Trophoblast cell (in vitro differentiated cells and primary cell): ENCODE results near the gene ZNF48. TPM values are rescaled to one million over a fixed set of nuclear protein-coding genes. Genes with fewer than 3 reads are reported as not detected.

ENCODE experiments used
- DNase-seq, 2 donors: peaks; one replicate each; pipeline ENCODE4 v3.0.0-alpha.2; 2016
- H2AFZ ChIP-seq: 2 replicates; pipeline ENCODE4 v1.6.1; 2013; ENCODE audit warnings: low read length, moderate library complexity, mild to moderate bottlenecking; ENCODE audit not compliant: insufficient read depth, poor library complexity
- H2AK5ac ChIP-seq: 2 replicates; pipeline ENCODE4 v1.6.1; 2013; ENCODE audit warnings: mild to moderate bottlenecking, low read length
- H2BK120ac ChIP-seq: 2 replicates; pipeline ENCODE4 v1.6.1; 2013; ENCODE audit warnings: low read length, mild to moderate bottlenecking, moderate library complexity; ENCODE audit not compliant: insufficient read depth, poor library complexity
- H2BK12ac ChIP-seq: 2 replicates; pipeline ENCODE4 v1.6.1; 2013; ENCODE audit warnings: mild to moderate bottlenecking, low read length, moderate library complexity
- H2BK5ac ChIP-seq: 2 replicates; pipeline ENCODE4 v1.6.1; 2013; ENCODE audit warnings: low read length, low read depth, moderate library complexity, mild to moderate bottlenecking; ENCODE audit not compliant: poor library complexity
- H3K14ac ChIP-seq: 2 replicates; pipeline ENCODE4 v1.6.1; 2013; ENCODE audit warnings: mild to moderate bottlenecking, low read length
- H3K18ac ChIP-seq: 2 replicates; pipeline ENCODE4 v1.6.1; 2013; ENCODE audit warnings: mild to moderate bottlenecking, low read length
- H3K23ac ChIP-seq: 2 replicates; pipeline ENCODE4 v1.6.1; 2013; ENCODE audit warnings: low read length
- H3K27ac ChIP-seq: 2 replicates; pipeline ENCODE4 v1.5.1; 2013; ENCODE audit warnings: low read depth, mild to moderate bottlenecking, inconsistent platforms, low read length, moderate library complexity
- H3K27me3 ChIP-seq: 2 replicates; pipeline ENCODE4 v1.6.1; 2013; ENCODE audit warnings: inconsistent platforms, mild to moderate bottlenecking, low read length, moderate library complexity; ENCODE audit not compliant: insufficient read depth
- H3K36me3 ChIP-seq, 2 experiments: 1 replicate in 1 of 2; 2 replicates in 1 of 2; pipeline ENCODE4 v1.6.1; 2013; ENCODE audit warnings: low read length in 2 of 2, mild to moderate bottlenecking in 2 of 2, moderate library complexity in 1 of 2; ENCODE audit not compliant: insufficient read depth in 2 of 2, control insufficient read depth in 1 of 2
- H3K4ac ChIP-seq: 2 replicates; pipeline ENCODE4 v1.6.1; 2013; ENCODE audit warnings: low read depth, mild to moderate bottlenecking, low read length, moderate library complexity
- H3K4me1 ChIP-seq, 2 experiments: 1 replicate in 1 of 2; 2 replicates in 1 of 2; pipeline ENCODE4 v1.6.1; 2013; ENCODE audit warnings: low read length in 2 of 2, mild to moderate bottlenecking in 2 of 2, moderate library complexity in 1 of 2; ENCODE audit not compliant: insufficient read depth in 2 of 2, control insufficient read depth in 1 of 2
- H3K4me2 ChIP-seq: 2 replicates; pipeline ENCODE4 v1.6.1; 2013; ENCODE audit warnings: inconsistent platforms, mild to moderate bottlenecking, low read length, moderate library complexity
- H3K4me3 ChIP-seq: 2 replicates; pipeline ENCODE4 v1.5.1; 2013; ENCODE audit warnings: mild to moderate bottlenecking, low read depth, low read length, inconsistent platforms
- H3K79me1 ChIP-seq: one replicate; pipeline ENCODE4 v1.6.1; 2013; ENCODE audit warnings: low read length
- H3K79me2 ChIP-seq: 2 replicates; pipeline ENCODE4 v1.6.1; 2013; ENCODE audit warnings: low read length, mild to moderate bottlenecking; ENCODE audit not compliant: control insufficient read depth, insufficient read depth, poor library complexity
- H3K9ac ChIP-seq: 2 replicates; pipeline ENCODE4 v1.6.1; 2013; ENCODE audit warnings: mild to moderate bottlenecking, low read length
- H3K9me3 ChIP-seq: 2 replicates; pipeline ENCODE4 v1.6.1; 2013; ENCODE audit warnings: low read depth, mild to moderate bottlenecking, control low read depth, inconsistent platforms, low read length; ENCODE audit not compliant: insufficient read depth
- H4K12ac ChIP-seq: 2 replicates; pipeline ENCODE4 v1.6.1; 2013; ENCODE audit warnings: low read depth, mild to moderate bottlenecking, low read length, moderate library complexity
- H4K8ac ChIP-seq: 2 replicates; pipeline ENCODE4 v1.6.1; 2013; ENCODE audit warnings: low read depth, mild to moderate bottlenecking, low read length, moderate library complexity
- H4K91ac ChIP-seq: one replicate; pipeline ENCODE4 v1.6.1; 2013; ENCODE audit warnings: low read depth, mild to moderate bottlenecking, low read length, moderate library complexity
- WGBS: extraction: QIAGEN DNeasy Blood & Tissue Kit; methylation state at CpG from one replicate; pipeline ENCODE4 v1.1.7; 2013; ENCODE audit warnings: missing lambda C conversion rate; ENCODE audit not compliant: insufficient read length, insufficient coverage; ENCODE audit errors: extremely low coverage; 5-methylcytosine and 5-hydroxymethylcytosine counted together
- polyA plus RNA-seq: library from polyadenylated mRNA; stranded (reverse); fragments of 200-250 nt; gene quantifications from 2 replicates; pipeline ENCODE4 v1.2.3, GENCODE V29; 2013

The ZNF48 gene
- 11.6 and 12.1 TPM in 2 replicates for polyA plus RNA-seq

- H3K18ac ChIP-seq, result peak within 1 kb of the TSS; percentile 98
- peak within 1 kb of the TSS; percentile 92 for H3K4me3 ChIP-seq
- no peak within 1 kb of the TSS for H3K23ac ChIP-seq
- H3K27ac ChIP-seq, result peak within 1 kb of the TSS; percentile 97
- H3K14ac ChIP-seq, result peak within 1 kb of the TSS; percentile 96
- DNase-seq, result peak; percentile 60 to 70
- H2BK120ac ChIP-seq, result peak within 1 kb of the TSS; percentile 89
- H3K79me2 ChIP-seq, result peaks cover 17% of the 10 kb centered on the region
- peak within 1 kb of the TSS; percentile 96 for H4K91ac ChIP-seq
- peaks cover 19 to 20% of the 10 kb centered on the region in 2 experiments for H3K36me3 ChIP-seq
- H3K4ac ChIP-seq, result peak within 1 kb of the TSS; percentile 85
- peak within 1 kb of the TSS; percentile 97 for H4K12ac ChIP-seq
- H4K8ac ChIP-seq, result peak within 1 kb of the TSS; percentile 97
- peak within 1 kb of the TSS; percentile 32 for H2BK12ac ChIP-seq
- H3K79me1 ChIP-seq, result peaks cover 26% of the 10 kb centered on the region
- no peaks in the 10 kb centered on the region for H3K27me3 ChIP-seq
- no CpG with 5 or more reads among the region's 103 CpGs for WGBS
- H2AFZ ChIP-seq, result peak within 1 kb of the TSS; percentile 61
- peak within 1 kb of the TSS; percentile 93 for H2BK5ac ChIP-seq
- H2AK5ac ChIP-seq, result peak within 1 kb of the TSS; percentile 89
- peak within 1 kb of the TSS; percentile 80 for H3K4me2 ChIP-seq
- peaks cover 14 to 18% of the 10 kb centered on the region in 2 experiments for H3K4me1 ChIP-seq
- H3K9me3 ChIP-seq, result no peaks in the 10 kb centered on the region
- peak within 1 kb of the TSS; percentile 93 for H3K9ac ChIP-seq
Measured at GRCh38 chr16:30395155-30395991, at the start of gene ZNF48. Gene ZNF48, plus strand, starts transcription at chr16:30395420. Its CDS starts 375 bp downstream, at chr16:30395795.

- Histone ChIP-seq H3K4me1 (no peaks in the 10 kb centered on the region), H2BK120ac (no peak overlapping the region), H3K4me3 (no peak overlapping the region), H2AFZ (no peak overlapping the region), H3K9me3 (no peaks in the 10 kb centered on the region), H3K4ac (no peak overlapping the region), H2AK5ac (no peak overlapping the region), H3K27me3 (no peaks in the 10 kb centered on the region), H4K91ac (no peak overlapping the region), H3K14ac (no peak overlapping the region), H4K12ac (no peak overlapping the region), H3K4me2 (no peak overlapping the region), H3K79me2 (no peaks in the 10 kb centered on the region), H3K79me1 (no peaks in the 10 kb centered on the region), H3K36me3 (peaks cover 11 to 13% of the 10 kb centered on the region in 2 experiments), H3K27ac (no peak overlapping the region), H3K23ac (no peak overlapping the region), H3K9ac (no peak overlapping the region), H3K18ac (no peak overlapping the region), H2BK12ac (no peak overlapping the region), H4K8ac (no peak overlapping the region), H2BK5ac (no peak overlapping the region)
- no CpG with 5 or more reads among the region's 3 CpGs for WGBS
- peak; percentile 47 to 83 for DNase-seq
Measured at GRCh38 chr16:30346286-30346685, 48.9 kb upstream of the ZNF48 start.

- Histone ChIP-seq H2BK5ac (no peak overlapping the region), H3K9me3 (no peaks in the 10 kb centered on the region), H2BK120ac (no peak overlapping the region), H3K79me1 (no peaks in the 10 kb centered on the region), H3K4ac (no peak overlapping the region), H4K12ac (no peak overlapping the region), H2BK12ac (no peak overlapping the region), H3K27me3 (no peaks in the 10 kb centered on the region), H3K14ac (no peak overlapping the region), H4K8ac (no peak overlapping the region), H3K23ac (no peak overlapping the region), H3K36me3 (peaks cover 30 to 31% of the 10 kb centered on the region in 2 experiments), H3K4me1 (no peaks in the 10 kb centered on the region), H3K9ac (no peak overlapping the region), H3K18ac (no peak overlapping the region), H2AFZ (no peak overlapping the region), H2AK5ac (no peak overlapping the region), H3K4me2 (no peak overlapping the region), H4K91ac (no peak overlapping the region), H3K79me2 (no peaks in the 10 kb centered on the region), H3K4me3 (no peak overlapping the region), H3K27ac (no peak overlapping the region)
- no CpG with 5 or more reads among the region's 8 CpGs for WGBS
- no peak for DNase-seq
Measured at GRCh38 chr16:30348113-30348512, 47.1 kb upstream of the ZNF48 start.

- H3K79me2 ChIP-seq, result no peaks in the 10 kb centered on the region
- no peak overlapping the region for H2AK5ac ChIP-seq
- no peaks in the 10 kb centered on the region for H3K27me3 ChIP-seq
- H2BK5ac ChIP-seq, result no peak overlapping the region
- no peak overlapping the region for H3K4ac ChIP-seq
- no peak overlapping the region for H3K18ac ChIP-seq
- H3K9ac ChIP-seq, result no peak overlapping the region
- H3K79me1 ChIP-seq, result no peaks in the 10 kb centered on the region
- no peak overlapping the region for H2BK120ac ChIP-seq
- H3K4me3 ChIP-seq, result no peak overlapping the region
- no peak overlapping the region for H3K27ac ChIP-seq
- no peaks in the 10 kb centered on the region for H3K9me3 ChIP-seq
- H2AFZ ChIP-seq, result no peak overlapping the region
- H3K23ac ChIP-seq, result no peak overlapping the region
- H4K91ac ChIP-seq, result no peak overlapping the region
- H4K8ac ChIP-seq, result no peak overlapping the region
- H2BK12ac ChIP-seq, result no peak overlapping the region
- no peak overlapping the region for H3K14ac ChIP-seq
- DNase-seq, result no peak
- no peak overlapping the region for H3K4me2 ChIP-seq
- H4K12ac ChIP-seq, result no peak overlapping the region
- H3K36me3 ChIP-seq, result peaks cover 38 to 39% of the 10 kb centered on the region in 2 experiments
- no CpG with 5 or more reads among the region's 7 CpGs for WGBS
- H3K4me1 ChIP-seq, result peaks cover 0 to under 1% of the 10 kb centered on the region in 2 experiments
Measured at GRCh38 chr16:30348929-30349328, 46.3 kb upstream of the ZNF48 start.
